H9 (cell line): Measurements from ENCODE around the gene PDZD2. TPM values are rescaled to one million over a fixed set of nuclear protein-coding genes. Genes with fewer than 3 reads are reported as not detected.

Experiments used
- DNase-seq: peaks from one replicate; pipeline ENCODE4 v3.0.0-alpha.2; 2017
- H2AFZ ChIP-seq: one replicate; pipeline ENCODE4 v1.6.1; 2013; ENCODE audit warnings: mild to moderate bottlenecking, low read length, control low read depth, moderate library complexity
- H2AK5ac ChIP-seq: 2 replicates; pipeline ENCODE4 v1.6.1; 2013; ENCODE audit warnings: low read length, control low read depth, mixed read lengths; ENCODE audit not compliant: insufficient read length
- H2BK120ac ChIP-seq: one replicate; pipeline ENCODE4 v1.6.1; 2013; ENCODE audit warnings: low read depth, mild to moderate bottlenecking, low read length, control low read depth, inconsistent platforms; ENCODE audit not compliant: poor library complexity, severe bottlenecking
- H2BK12ac ChIP-seq: 2 replicates; pipeline ENCODE4 v1.6.1; 2013; ENCODE audit warnings: low read length, control low read depth, mixed read lengths, low read depth; ENCODE audit not compliant: insufficient read length
- H2BK15ac ChIP-seq: 2 replicates; pipeline ENCODE4 v1.6.1; 2013; ENCODE audit warnings: low read depth, low read length, control low read depth
- H2BK20ac ChIP-seq: one replicate; pipeline ENCODE4 v1.6.1; 2013; ENCODE audit warnings: low read depth, mild to moderate bottlenecking, low read length, control low read depth, inconsistent platforms; ENCODE audit not compliant: poor library complexity, severe bottlenecking
- H2BK5ac ChIP-seq: 2 replicates; pipeline ENCODE4 v1.6.1; 2013; ENCODE audit warnings: low read length, control low read depth, mixed read lengths; ENCODE audit not compliant: insufficient read length
- H3K14ac ChIP-seq: 2 replicates; pipeline ENCODE4 v1.6.1; 2013; ENCODE audit warnings: low read length, control low read depth; ENCODE audit not compliant: insufficient read depth
- H3K18ac ChIP-seq: 2 replicates; pipeline ENCODE4 v1.6.1; 2013; ENCODE audit warnings: low read depth, mild to moderate bottlenecking, mixed read lengths, low read length, control low read depth; ENCODE audit not compliant: insufficient read length
- H3K23ac ChIP-seq: 2 replicates; pipeline ENCODE4 v1.6.1; 2013; ENCODE audit warnings: low read length, control low read depth, mixed read lengths, low read depth; ENCODE audit not compliant: insufficient read length
- H3K23me2 ChIP-seq: 2 replicates; pipeline ENCODE4 v1.6.1; 2013; ENCODE audit warnings: low read depth, mild to moderate bottlenecking, mixed read lengths, low read length, control low read depth; ENCODE audit not compliant: insufficient read length, poor library complexity, severe bottlenecking
- H3K27ac ChIP-seq: 2 replicates; pipeline ENCODE4 v1.5.1; 2013; ENCODE audit warnings: low read length, control low read depth, mixed read lengths, low read depth; ENCODE audit not compliant: insufficient read length
- H3K27me3 ChIP-seq: 2 replicates; pipeline ENCODE4 v1.6.1; 2013; ENCODE audit warnings: low read length, control low read depth, inconsistent platforms; ENCODE audit not compliant: insufficient read depth
- H3K4ac ChIP-seq: 2 replicates; pipeline ENCODE4 v1.6.1; 2013; ENCODE audit warnings: low read depth, mild to moderate bottlenecking, control low read depth, inconsistent platforms, low read length, moderate library complexity
- H3K4me1 ChIP-seq: 2 replicates; pipeline ENCODE4 v1.6.1; 2013; ENCODE audit warnings: low read length, control low read depth, inconsistent platforms; ENCODE audit not compliant: insufficient read depth
- H3K4me2 ChIP-seq: 2 replicates; pipeline ENCODE4 v1.6.1; 2013; ENCODE audit warnings: low read length, control low read depth, mixed read lengths; ENCODE audit not compliant: insufficient read length, insufficient read depth
- H3K56ac ChIP-seq: 2 replicates; pipeline ENCODE4 v1.6.1; 2013; ENCODE audit warnings: low read depth, mild to moderate bottlenecking, mixed read lengths, low read length, control low read depth; ENCODE audit not compliant: insufficient read length
- H3K79me1 ChIP-seq: 2 replicates; pipeline ENCODE4 v1.6.1; 2013; ENCODE audit warnings: low read depth, mild to moderate bottlenecking, moderate library complexity, low read length, control low read depth, inconsistent platforms; ENCODE audit not compliant: insufficient read depth, poor library complexity, severe bottlenecking
- H3K79me2 ChIP-seq: 2 replicates; pipeline ENCODE4 v1.6.1; 2013; ENCODE audit warnings: low read length, control low read depth, inconsistent platforms; ENCODE audit not compliant: insufficient read depth
- H3K9ac ChIP-seq: 2 replicates; pipeline ENCODE4 v1.6.1; 2013; ENCODE audit warnings: low read length, control low read depth, mixed read lengths; ENCODE audit not compliant: insufficient read length; ENCODE audit errors: extremely low read depth
- H3K9me3 ChIP-seq: one replicate; pipeline ENCODE4 v1.6.1; 2013; ENCODE audit warnings: low read depth, low read length, inconsistent platforms; ENCODE audit not compliant: control insufficient read depth
- H3T11ph ChIP-seq: one replicate; pipeline ENCODE4 v1.6.1; 2013; ENCODE audit warnings: mild to moderate bottlenecking, low read length, control low read depth, inconsistent platforms
- H4K20me1 ChIP-seq: one replicate; pipeline ENCODE4 v1.6.1; 2013; ENCODE audit not compliant: control insufficient read depth, insufficient read length, insufficient read depth
- H4K5ac ChIP-seq: 2 replicates; pipeline ENCODE4 v1.6.1; 2013; ENCODE audit warnings: low read depth, mild to moderate bottlenecking, mixed read lengths, low read length, control low read depth; ENCODE audit not compliant: insufficient read length
- H4K8ac ChIP-seq: replicated peaks from 2 replicates; pipeline ENCODE4 v1.6.1; 2013; ENCODE audit warnings: low read length, control low read depth, mixed read lengths, low read depth; ENCODE audit not compliant: insufficient read length
- H4K91ac ChIP-seq: 2 replicates; pipeline ENCODE4 v1.6.1; 2013; ENCODE audit warnings: low read depth, mild to moderate bottlenecking, moderate library complexity, mixed read lengths, low read length, control low read depth; ENCODE audit not compliant: insufficient read length
- H3K27ac Mint-ChIP-seq, 3 experiments: 2 replicates in 2 of 3; 3 replicates in 1 of 3; pipeline ENCODE4 v1.8.0; 2020 to 2021; ENCODE audit warnings: mixed read lengths in 3 of 3, mild to moderate bottlenecking in 1 of 3, moderate library complexity in 1 of 3
- H3K27me3 Mint-ChIP-seq: 2 replicates; pipeline ENCODE4 v1.8.0; 2021; ENCODE audit warnings: low read depth, mild to moderate bottlenecking, moderate library complexity, mixed read lengths
- H3K36me3 Mint-ChIP-seq, 3 experiments: 2 replicates in 2 of 3; 3 replicates in 1 of 3; pipeline ENCODE4 v1.8.0; 2020 to 2021; ENCODE audit warnings: low read depth in 3 of 3, mixed read lengths in 3 of 3; ENCODE audit not compliant: insufficient read depth in 1 of 3
- H3K4me1 Mint-ChIP-seq, 2 experiments: 2 replicates each; pipeline ENCODE4 v1.8.0; 2020; ENCODE audit warnings: mixed read lengths in 2 of 2
- H3K4me3 Mint-ChIP-seq, 2 experiments: 2 replicates in 1 of 2; 3 replicates in 1 of 2; pipeline ENCODE4 v1.8.0; 2020 to 2021; ENCODE audit warnings: mild to moderate bottlenecking in 2 of 2, mixed read lengths in 2 of 2, moderate library complexity in 1 of 2
- H3K9me3 Mint-ChIP-seq, 2 experiments: 2 replicates in 1 of 2; 3 replicates in 1 of 2; pipeline ENCODE4 v1.8.0; 2020; ENCODE audit warnings: mild to moderate bottlenecking in 2 of 2, mixed read lengths in 2 of 2, moderate library complexity in 1 of 2
- whole genome bisulfite sequencing: extraction: QIAGEN DNeasy Blood & Tissue Kit; methylation state at CpG from one replicate; pipeline ENCODE4 v1.1.7; 2013; ENCODE audit warnings: missing lambda C conversion rate, low lambda C conversion rate, mixed read lengths; ENCODE audit not compliant: insufficient read length; ENCODE audit errors: extremely low coverage; 5-methylcytosine and 5-hydroxymethylcytosine counted together
- total RNA-seq: library from RNA; stranded (reverse); gene quantifications from 2 replicates; pipeline ENCODE4 v1.2.1, GENCODE V29; 2021
- TF ChIP-seq, protein P1 (sequence below): fragments of 200-600 bp; sonication (generic); conservative IDR thresholded peaks from 3 replicates; pipeline ENCODE4 v1.8.0; 2021; ENCODE audit warnings: antibody characterized with exemption, mild to moderate bottlenecking

Gene PDZD2
- total RNA-seq, 1 experiment from 2014 or later = 9.9 TPM

DNA sequence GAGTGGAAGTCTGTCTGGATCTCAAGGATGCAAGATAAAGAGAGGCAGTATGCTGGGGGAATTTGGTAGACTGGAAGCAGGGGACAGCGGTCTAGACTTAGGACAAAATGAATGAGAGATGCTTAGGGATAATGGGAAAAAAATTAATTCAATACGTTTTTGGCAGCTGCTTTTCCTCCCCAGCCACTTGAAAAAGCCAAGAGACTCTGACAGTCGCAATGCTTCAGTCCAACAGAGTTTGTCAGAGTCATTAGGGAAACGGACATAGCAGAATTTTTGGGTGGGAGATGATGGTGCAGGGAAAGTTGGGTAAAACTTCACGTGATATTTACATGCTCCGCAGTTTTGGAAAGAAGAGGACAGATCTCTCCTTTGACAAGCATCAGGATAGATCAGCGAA is 405.5 kb downstream of the PDZD2 start:
- H3K14ac ChIP-seq = no peak overlapping the region
- H2BK15ac ChIP-seq = no peak overlapping the region
- no peaks in the 10 kb centered on the region for H3K79me2 ChIP-seq
- no peak overlapping the region for H3K56ac ChIP-seq
- Mint-ChIP-seq H3K36me3 (peaks cover 12 to 21% (median 20%) of the 10 kb centered on the region in 3 experiments), H3K4me1 (peaks cover 5 to 6% of the 10 kb centered on the region in 2 experiments; a peak in 3 of 4 replicates), H3K9me3 (peaks cover 19 to 21% of the 10 kb centered on the region in 2 experiments), H3K27ac (no peak overlapping the region), H3K27me3 (no peaks in the 10 kb centered on the region), H3K4me3 (no peak overlapping the region)
- no peaks in the 10 kb centered on the region; the same call in 1 of the 2 replicates for H3K27me3 ChIP-seq
- DNase-seq = no peak
- H4K8ac ChIP-seq = no peak overlapping the region
- no peak overlapping the region for H2BK5ac ChIP-seq
- H3K23me2 ChIP-seq = no peaks in the 10 kb centered on the region
- TF ChIP-seq, protein P1, sequence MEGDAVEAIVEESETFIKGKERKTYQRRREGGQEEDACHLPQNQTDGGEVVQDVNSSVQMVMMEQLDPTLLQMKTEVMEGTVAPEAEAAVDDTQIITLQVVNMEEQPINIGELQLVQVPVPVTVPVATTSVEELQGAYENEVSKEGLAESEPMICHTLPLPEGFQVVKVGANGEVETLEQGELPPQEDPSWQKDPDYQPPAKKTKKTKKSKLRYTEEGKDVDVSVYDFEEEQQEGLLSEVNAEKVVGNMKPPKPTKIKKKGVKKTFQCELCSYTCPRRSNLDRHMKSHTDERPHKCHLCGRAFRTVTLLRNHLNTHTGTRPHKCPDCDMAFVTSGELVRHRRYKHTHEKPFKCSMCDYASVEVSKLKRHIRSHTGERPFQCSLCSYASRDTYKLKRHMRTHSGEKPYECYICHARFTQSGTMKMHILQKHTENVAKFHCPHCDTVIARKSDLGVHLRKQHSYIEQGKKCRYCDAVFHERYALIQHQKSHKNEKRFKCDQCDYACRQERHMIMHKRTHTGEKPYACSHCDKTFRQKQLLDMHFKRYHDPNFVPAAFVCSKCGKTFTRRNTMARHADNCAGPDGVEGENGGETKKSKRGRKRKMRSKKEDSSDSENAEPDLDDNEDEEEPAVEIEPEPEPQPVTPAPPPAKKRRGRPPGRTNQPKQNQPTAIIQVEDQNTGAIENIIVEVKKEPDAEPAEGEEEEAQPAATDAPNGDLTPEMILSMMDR = no peak
- H3K4ac ChIP-seq = no peak overlapping the region
- no peak overlapping the region for H4K91ac ChIP-seq
- no peak overlapping the region for H3K23ac ChIP-seq
- H4K5ac ChIP-seq = no peak overlapping the region
- no peak overlapping the region for H3K18ac ChIP-seq
- H2BK120ac ChIP-seq = no peak overlapping the region
- H4K20me1 ChIP-seq = no peaks in the 10 kb centered on the region
- H3K79me1 ChIP-seq = no peaks in the 10 kb centered on the region
- no peak overlapping the region for H3T11ph ChIP-seq
- H3K4me1 ChIP-seq = no peaks in the 10 kb centered on the region
- no peak overlapping the region for H2AK5ac ChIP-seq
- H3K27ac ChIP-seq = no peak overlapping the region
- H2BK12ac ChIP-seq = no peak overlapping the region
- no peak overlapping the region for H3K9ac ChIP-seq
- H2BK20ac ChIP-seq = no peak overlapping the region
- WGBS = no CpG with 5 or more reads among the region's 7 CpGs
- no peak overlapping the region for H2AFZ ChIP-seq
- H3K4me2 ChIP-seq = no peak overlapping the region
- no peaks in the 10 kb centered on the region for H3K9me3 ChIP-seq
